Measurements from ENCODE around the gene MYCL.

The MYCL gene

DNA sequence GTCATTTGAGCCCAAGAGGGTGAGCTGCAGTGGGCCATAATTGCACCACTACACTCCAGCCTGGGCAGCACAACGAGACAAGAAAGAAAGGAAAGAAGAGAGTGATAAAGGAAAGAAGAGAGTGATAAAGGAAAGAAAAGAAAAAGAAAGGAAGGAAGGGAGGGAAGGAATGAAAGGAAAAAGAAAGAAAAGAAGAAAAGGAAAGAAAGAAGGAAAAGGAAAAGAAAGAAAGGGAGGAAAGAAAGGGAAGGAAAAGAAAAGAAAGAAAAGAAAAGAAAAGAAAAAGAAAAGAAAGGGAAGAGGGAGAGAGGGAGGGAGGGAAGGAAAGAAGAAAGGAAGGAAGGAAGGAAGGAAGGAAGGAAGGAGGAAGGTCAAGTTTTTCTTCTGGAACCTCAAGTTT, 36.0 kb downstream of the MYCL start:
- peaks cover 27% of the 10 kb centered on the region; the same call in 1 of the 2 replicates for H4K20me1 ChIP-seq (ENCODE audit: insufficient read depth, low read length)
- H3K4me1 ChIP-seq (ENCODE audit: insufficient read depth, low read length): no peaks in the 10 kb centered on the region
- no peak overlapping the region for H3K4me3 ChIP-seq (ENCODE audit: low read depth in 1 of 2, low read length in 2 of 2)
- no peaks in the 10 kb centered on the region for H3K27me3 ChIP-seq (ENCODE audit: insufficient read depth, low read length, poor library complexity)
- H3K79me2 ChIP-seq (ENCODE audit: insufficient read depth, low read length): peaks cover 72% of the 10 kb centered on the region
- H3K36me3 ChIP-seq (ENCODE audit: insufficient read depth, low read length): peaks cover 24% of the 10 kb centered on the region; the same call in 1 of the 2 replicates
- no peak overlapping the region for H3K27ac ChIP-seq (ENCODE audit: low read length)
- TF ChIP-seq, protein P1, sequence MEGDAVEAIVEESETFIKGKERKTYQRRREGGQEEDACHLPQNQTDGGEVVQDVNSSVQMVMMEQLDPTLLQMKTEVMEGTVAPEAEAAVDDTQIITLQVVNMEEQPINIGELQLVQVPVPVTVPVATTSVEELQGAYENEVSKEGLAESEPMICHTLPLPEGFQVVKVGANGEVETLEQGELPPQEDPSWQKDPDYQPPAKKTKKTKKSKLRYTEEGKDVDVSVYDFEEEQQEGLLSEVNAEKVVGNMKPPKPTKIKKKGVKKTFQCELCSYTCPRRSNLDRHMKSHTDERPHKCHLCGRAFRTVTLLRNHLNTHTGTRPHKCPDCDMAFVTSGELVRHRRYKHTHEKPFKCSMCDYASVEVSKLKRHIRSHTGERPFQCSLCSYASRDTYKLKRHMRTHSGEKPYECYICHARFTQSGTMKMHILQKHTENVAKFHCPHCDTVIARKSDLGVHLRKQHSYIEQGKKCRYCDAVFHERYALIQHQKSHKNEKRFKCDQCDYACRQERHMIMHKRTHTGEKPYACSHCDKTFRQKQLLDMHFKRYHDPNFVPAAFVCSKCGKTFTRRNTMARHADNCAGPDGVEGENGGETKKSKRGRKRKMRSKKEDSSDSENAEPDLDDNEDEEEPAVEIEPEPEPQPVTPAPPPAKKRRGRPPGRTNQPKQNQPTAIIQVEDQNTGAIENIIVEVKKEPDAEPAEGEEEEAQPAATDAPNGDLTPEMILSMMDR (IDR thresholded peaks at IDR 0.05; ENCODE audit: borderline replicate concordance, extremely low read depth, low read length, poor library complexity, severe bottlenecking): no peak
- TF ChIP-seq EZH2 (IDR thresholded peaks at IDR 0.05; ENCODE audit: borderline replicate concordance, low read depth, low read length, severe bottlenecking): no peak
- DNase-seq (no peak), ATAC-seq (ENCODE audit: insufficient read depth, low read depth) (no peak)
- H3K9me3 ChIP-seq (ENCODE audit: insufficient read depth, low read length, severe bottlenecking): peaks cover 4% of the 10 kb centered on the region
- no peak overlapping the region for H2AFZ ChIP-seq (ENCODE audit: low read depth, low read length)
- no peak overlapping the region for H3K4me2 ChIP-seq (ENCODE audit: insufficient read depth, low read length)
- no peak overlapping the region for H3K9ac ChIP-seq (ENCODE audit: low read depth, low read length)

DNA sequence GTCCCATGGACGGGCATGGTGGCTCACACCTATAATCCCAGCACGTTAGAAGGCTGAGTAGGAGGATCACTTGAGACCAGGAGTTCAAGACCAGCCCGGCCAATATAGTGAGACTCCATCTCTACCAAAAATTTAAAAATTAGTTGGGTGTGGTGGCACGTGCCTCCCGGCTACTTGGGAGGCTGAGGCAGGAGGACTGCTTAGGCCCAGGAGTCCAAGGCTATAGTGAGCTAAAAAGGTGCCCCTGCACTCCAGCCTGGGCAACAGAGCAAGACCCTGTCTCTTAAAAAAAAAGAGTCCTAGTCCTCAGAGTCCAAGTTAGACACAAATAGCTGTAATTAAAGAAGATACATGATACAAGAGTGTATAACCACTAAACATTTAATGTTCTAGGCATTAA, 38.5 kb downstream of the MYCL start:
- Histone ChIP-seq H3K4me2 (ENCODE audit: insufficient read depth, low read length) (no peak overlapping the region), H3K36me3 (ENCODE audit: insufficient read depth, low read length) (peaks cover 24% of the 10 kb centered on the region; the same call in 1 of the 2 replicates), H3K27ac (ENCODE audit: low read length) (no peak overlapping the region), H3K4me1 (ENCODE audit: insufficient read depth, low read length) (no peaks in the 10 kb centered on the region), H3K27me3 (ENCODE audit: insufficient read depth, low read length, poor library complexity) (no peaks in the 10 kb centered on the region), H4K20me1 (ENCODE audit: insufficient read depth, low read length) (peaks cover 27% of the 10 kb centered on the region; the same call in 1 of the 2 replicates), H3K4me3 (ENCODE audit: low read depth in 1 of 2, low read length in 2 of 2) (no peak overlapping the region), H3K79me2 (ENCODE audit: insufficient read depth, low read length) (peaks cover 81% of the 10 kb centered on the region), H3K9me3 (ENCODE audit: insufficient read depth, low read length, severe bottlenecking) (no peaks in the 10 kb centered on the region), H2AFZ (ENCODE audit: low read depth, low read length) (no peak overlapping the region), H3K9ac (ENCODE audit: low read depth, low read length) (no peak overlapping the region)
- TF ChIP-seq, protein P1 (IDR thresholded peaks at IDR 0.05; ENCODE audit: borderline replicate concordance, extremely low read depth, low read length, poor library complexity, severe bottlenecking): no peak
- TF ChIP-seq EZH2 (IDR thresholded peaks at IDR 0.05; ENCODE audit: borderline replicate concordance, low read depth, low read length, severe bottlenecking): no peak
- DNase-seq (no peak), ATAC-seq (ENCODE audit: insufficient read depth, low read depth) (no peak)

DNA sequence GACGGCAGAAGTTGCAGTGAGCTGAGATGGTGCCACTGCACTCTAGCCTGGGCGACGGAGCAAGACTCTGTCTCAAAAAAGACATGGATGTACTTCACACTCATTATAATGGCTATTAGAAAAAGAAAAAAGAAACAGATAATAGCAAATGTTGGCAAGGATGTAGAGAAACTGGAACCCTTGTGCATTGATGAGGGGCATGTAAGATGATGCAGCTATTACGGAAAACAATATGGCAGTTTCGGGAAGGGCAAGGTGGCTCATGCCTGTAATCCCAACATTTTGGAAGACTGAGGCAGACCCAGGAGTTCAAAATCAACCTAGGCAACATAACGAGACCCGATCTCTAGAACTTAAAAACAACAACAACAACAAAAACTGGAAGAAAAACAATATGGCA, 40.7 kb downstream of the MYCL start:
- no peak overlapping the region for H3K4me2 ChIP-seq (ENCODE audit: insufficient read depth, low read length)
- H3K27ac ChIP-seq (ENCODE audit: low read length): no peak overlapping the region
- H4K20me1 ChIP-seq (ENCODE audit: insufficient read depth, low read length): peaks cover 28% of the 10 kb centered on the region; the same call in 1 of the 2 replicates
- DNase-seq (no peak), ATAC-seq (ENCODE audit: insufficient read depth, low read depth) (no peak)
- TF ChIP-seq EZH2 (IDR thresholded peaks at IDR 0.05; ENCODE audit: borderline replicate concordance, low read depth, low read length, severe bottlenecking): no peak
- TF ChIP-seq, protein P1 (IDR thresholded peaks at IDR 0.05; ENCODE audit: borderline replicate concordance, extremely low read depth, low read length, poor library complexity, severe bottlenecking): no peak
- H3K4me3 ChIP-seq (ENCODE audit: low read depth in 1 of 2, low read length in 2 of 2): no peak overlapping the region
- H3K9ac ChIP-seq (ENCODE audit: low read depth, low read length): no peak overlapping the region
- H3K27me3 ChIP-seq (ENCODE audit: insufficient read depth, low read length, poor library complexity): no peaks in the 10 kb centered on the region
- peaks cover 35% of the 10 kb centered on the region; the same call in 1 of the 2 replicates for H3K36me3 ChIP-seq (ENCODE audit: insufficient read depth, low read length)
- no peaks in the 10 kb centered on the region for H3K9me3 ChIP-seq (ENCODE audit: insufficient read depth, low read length, severe bottlenecking)
- H3K79me2 ChIP-seq (ENCODE audit: insufficient read depth, low read length): peaks cover 73% of the 10 kb centered on the region
- H3K4me1 ChIP-seq (ENCODE audit: insufficient read depth, low read length): no peaks in the 10 kb centered on the region
- no peak overlapping the region for H2AFZ ChIP-seq (ENCODE audit: low read depth, low read length)

All from DND-41 (cell line).